Measurements from ENCODE around the gene ATF4.

Gene ATF4

DNA sequence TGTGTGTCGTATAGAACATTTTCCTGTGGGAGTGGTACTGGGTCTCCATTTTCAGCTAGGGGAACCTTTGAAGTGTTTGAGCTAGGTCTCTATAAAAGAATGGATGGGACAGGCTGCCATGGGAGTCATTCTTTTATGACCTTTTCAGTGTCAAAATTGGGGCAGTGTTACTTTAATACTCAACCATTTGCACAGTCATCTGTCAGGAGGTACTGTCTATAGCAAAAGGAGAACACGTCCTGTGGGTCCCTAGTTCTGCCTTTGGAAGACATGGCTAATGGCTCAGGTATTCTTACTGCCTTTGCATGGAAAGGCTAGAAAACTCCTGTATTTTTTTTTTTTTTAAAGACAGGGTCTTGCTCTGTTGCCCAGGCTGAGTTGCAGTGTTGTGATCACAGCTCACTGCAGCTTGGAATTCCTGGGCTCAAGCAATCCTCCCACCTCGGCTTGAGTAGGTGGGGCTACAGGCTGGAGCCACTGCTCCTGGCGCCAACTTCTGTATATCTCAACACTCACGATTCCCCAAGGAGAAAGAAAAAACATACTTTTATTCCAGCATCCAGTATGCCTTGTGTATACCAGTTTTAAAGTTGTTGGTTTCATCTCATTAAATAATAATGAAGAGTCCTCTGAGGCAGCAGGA is 2.1 kb upstream of the ATF4 start:
- no peak overlapping the region; the same call in 1 of the 2 replicates for H3K4me3 ChIP-seq (ENCODE audit: low read depth, low read length)
- ChIA-PET CTCF (interaction anchor here (0.9 to 5.4 kb wide), 9 partner anchors 9 to 749 kb away, joined by 3 to 84 read pairs (median 5); partner anchors contain the start of gene RPS19BP1), POLR2A (interaction anchor here (1.0 to 3.6 kb wide), 7 partner anchors 9 to 198 kb away, joined by 3 to 25 read pairs (median 4); partner anchors contain the start of genes MIEF1 and RPL3)
- H3K4me1 ChIP-seq (ENCODE audit: control insufficient read depth, insufficient read depth, low read length), result 0 out of 2 replicates have a peak, but pooled peaks cover 5% of the 10 kb centered on the region
- H3K27ac ChIP-seq (ENCODE audit: extremely low read depth, low read depth, low read length), result peak overlapping the region; percentile 95
- no peaks in the 10 kb centered on the region for H3K9me3 ChIP-seq (ENCODE audit: control insufficient read depth, insufficient read depth, low read depth, low read length)
- peaks cover 26 to 71% of the 10 kb centered on the region in 2 experiments for H3K36me3 ChIP-seq (ENCODE audit: control insufficient read depth in 2 of 2, insufficient read depth in 1 of 2, low read length in 2 of 2)
- TF ChIP-seq ZNF175 (tag by site-specific recombination; IDR thresholded peaks at IDR 0.05), result no peak
- TF ChIP-seq ZNF621 (tag by site-specific recombination; IDR thresholded peaks at IDR 0.05), result no peak
- TF ChIP-seq, protein P1, sequence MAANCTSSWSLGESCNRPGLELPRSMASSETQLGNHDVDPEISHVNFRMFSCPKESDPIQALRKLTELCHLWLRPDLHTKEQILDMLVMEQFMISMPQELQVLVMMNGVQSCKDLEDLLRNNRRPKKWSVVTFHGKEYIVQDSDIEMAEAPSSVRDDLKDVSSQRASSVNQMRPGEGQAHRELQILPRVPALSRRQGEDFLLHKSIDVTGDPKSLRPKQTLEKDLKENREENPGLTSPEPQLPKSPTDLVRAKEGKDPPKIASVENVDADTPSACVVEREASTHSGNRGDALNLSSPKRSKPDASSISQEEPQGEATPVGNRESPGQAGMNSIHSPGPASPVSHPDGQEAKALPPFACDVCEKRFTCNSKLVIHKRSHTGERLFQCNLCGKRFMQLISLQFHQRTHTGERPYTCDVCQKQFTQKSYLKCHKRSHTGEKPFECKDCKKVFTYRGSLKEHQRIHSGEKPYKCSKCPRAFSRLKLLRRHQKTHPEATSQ (tag by site-specific recombination; IDR thresholded peaks at IDR 0.05), result no peak
- no peak for TF ChIP-seq ZNF76 (tag by site-specific recombination; IDR thresholded peaks at IDR 0.05; ENCODE audit: borderline replicate concordance, low read depth)
- no peak for TF ChIP-seq ZNF311 (tag by site-specific recombination; IDR thresholded peaks at IDR 0.05; ENCODE audit: borderline replicate concordance)
- TF ChIP-seq ZBTB1 (tag by site-specific recombination; IDR thresholded peaks at IDR 0.05), result no peak
- no peak for TF ChIP-seq GLI2 (tag by site-specific recombination; IDR thresholded peaks at IDR 0.05; ENCODE audit: borderline replicate concordance, low read depth)
- TF ChIP-seq ZNF510 (tag by site-specific recombination; IDR thresholded peaks at IDR 0.05; ENCODE audit: insufficient replicate concordance), result no peak
- no peak for TF ChIP-seq ZNF423 (tag by site-specific recombination; IDR thresholded peaks at IDR 0.05)
- TF ChIP-seq ZNF354C (tag by site-specific recombination; IDR thresholded peaks at IDR 0.05; ENCODE audit: borderline replicate concordance, low read depth), result no peak
- no peak for TF ChIP-seq GLI4 (tag by site-specific recombination; IDR thresholded peaks at IDR 0.05)
- no peak for TF ChIP-seq ZNF529 (tag by site-specific recombination; IDR thresholded peaks at IDR 0.05; ENCODE audit: insufficient replicate concordance)
- TF ChIP-seq OVOL3 (tag by site-specific recombination; IDR thresholded peaks at IDR 0.05), result no peak
- TF ChIP-seq EGR2 (tag by site-specific recombination; IDR thresholded peaks at IDR 0.05; ENCODE audit: low read depth), result peak; percentile 33; the same call in 1 of the 2 replicates
- no peak for TF ChIP-seq ZNF830 (tag by site-specific recombination; IDR thresholded peaks at IDR 0.05; ENCODE audit: low read depth)
- TF ChIP-seq, protein P2, sequence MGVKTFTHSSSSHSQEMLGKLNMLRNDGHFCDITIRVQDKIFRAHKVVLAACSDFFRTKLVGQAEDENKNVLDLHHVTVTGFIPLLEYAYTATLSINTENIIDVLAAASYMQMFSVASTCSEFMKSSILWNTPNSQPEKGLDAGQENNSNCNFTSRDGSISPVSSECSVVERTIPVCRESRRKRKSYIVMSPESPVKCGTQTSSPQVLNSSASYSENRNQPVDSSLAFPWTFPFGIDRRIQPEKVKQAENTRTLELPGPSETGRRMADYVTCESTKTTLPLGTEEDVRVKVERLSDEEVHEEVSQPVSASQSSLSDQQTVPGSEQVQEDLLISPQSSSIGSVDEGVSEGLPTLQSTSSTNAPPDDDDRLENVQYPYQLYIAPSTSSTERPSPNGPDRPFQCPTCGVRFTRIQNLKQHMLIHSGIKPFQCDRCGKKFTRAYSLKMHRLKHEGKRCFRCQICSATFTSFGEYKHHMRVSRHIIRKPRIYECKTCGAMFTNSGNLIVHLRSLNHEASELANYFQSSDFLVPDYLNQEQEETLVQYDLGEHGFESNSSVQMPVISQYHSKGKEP (tag by site-specific recombination; IDR thresholded peaks at IDR 0.05), result peak; percentile 67
- no peak for TF ChIP-seq KLF9 (tag by site-specific recombination; IDR thresholded peaks at IDR 0.05; ENCODE audit: low read depth)
- TF ChIP-seq SALL2 (tag by site-specific recombination; IDR thresholded peaks at IDR 0.05; ENCODE audit: borderline replicate concordance), result no peak
- 0 out of 2 replicates have a peak, but pooled peaks have one; percentile 31 for TF ChIP-seq ZSCAN30 (tag by site-specific recombination; IDR thresholded peaks at IDR 0.05)
- TF ChIP-seq ZNF138 (tag by site-specific recombination; IDR thresholded peaks at IDR 0.05; ENCODE audit: borderline replicate concordance), result no peak
- peak; percentile 99 for TF ChIP-seq ZNF121 (tag by site-specific recombination; IDR thresholded peaks at IDR 0.05)
- TF ChIP-seq, protein P3, sequence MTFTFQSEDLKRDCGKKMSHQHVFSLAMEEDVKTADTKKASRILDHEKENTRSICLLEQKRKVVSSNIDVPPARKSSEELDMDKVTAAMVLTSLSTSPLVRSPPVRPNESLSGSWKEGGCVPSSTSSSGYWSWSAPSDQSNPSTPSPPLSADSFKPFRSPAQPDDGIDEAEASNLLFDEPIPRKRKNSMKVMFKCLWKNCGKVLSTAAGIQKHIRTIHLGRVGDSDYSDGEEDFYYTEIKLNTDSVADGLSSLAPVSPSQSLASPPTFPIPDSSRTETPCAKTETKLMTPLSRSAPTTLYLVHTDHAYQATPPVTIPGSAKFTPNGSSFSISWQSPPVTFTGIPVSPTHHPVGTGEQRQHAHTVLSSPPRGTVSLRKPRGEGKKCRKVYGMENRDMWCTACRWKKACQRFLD (tag by site-specific recombination; IDR thresholded peaks at IDR 0.05), result no peak
- TF ChIP-seq ZNF624 (tag by site-specific recombination; IDR thresholded peaks at IDR 0.05), result no peak
- peak; percentile 12; the same call in 1 of the 2 replicates for TF ChIP-seq SP3 (tag by site-specific recombination; IDR thresholded peaks at IDR 0.05)
- no peak for TF ChIP-seq ZNF610 (tag by site-specific recombination; IDR thresholded peaks at IDR 0.05; ENCODE audit: borderline replicate concordance)
- TF ChIP-seq ZNF2 (tag by site-specific recombination; IDR thresholded peaks at IDR 0.05), result no peak
- TF ChIP-seq, protein P4, sequence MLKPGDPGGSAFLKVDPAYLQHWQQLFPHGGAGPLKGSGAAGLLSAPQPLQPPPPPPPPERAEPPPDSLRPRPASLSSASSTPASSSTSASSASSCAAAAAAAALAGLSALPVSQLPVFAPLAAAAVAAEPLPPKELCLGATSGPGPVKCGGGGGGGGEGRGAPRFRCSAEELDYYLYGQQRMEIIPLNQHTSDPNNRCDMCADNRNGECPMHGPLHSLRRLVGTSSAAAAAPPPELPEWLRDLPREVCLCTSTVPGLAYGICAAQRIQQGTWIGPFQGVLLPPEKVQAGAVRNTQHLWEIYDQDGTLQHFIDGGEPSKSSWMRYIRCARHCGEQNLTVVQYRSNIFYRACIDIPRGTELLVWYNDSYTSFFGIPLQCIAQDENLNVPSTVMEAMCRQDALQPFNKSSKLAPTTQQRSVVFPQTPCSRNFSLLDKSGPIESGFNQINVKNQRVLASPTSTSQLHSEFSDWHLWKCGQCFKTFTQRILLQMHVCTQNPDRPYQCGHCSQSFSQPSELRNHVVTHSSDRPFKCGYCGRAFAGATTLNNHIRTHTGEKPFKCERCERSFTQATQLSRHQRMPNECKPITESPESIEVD (tag by site-specific recombination; IDR thresholded peaks at IDR 0.05), result no peak
- TF ChIP-seq HOXD13 (CRISPR knock-in tag; IDR thresholded peaks at IDR 0.05; ENCODE audit: borderline replicate concordance), result no peak
- no peak for TF ChIP-seq ZNF629 (tag by site-specific recombination; IDR thresholded peaks at IDR 0.05)
- TF ChIP-seq KLF1 (tag by site-specific recombination; IDR thresholded peaks at IDR 0.05), result no peak
- peak; percentile 89 for TF ChIP-seq ZBTB17 (tag by site-specific recombination; IDR thresholded peaks at IDR 0.05)
- TF ChIP-seq TRIM28 (IDR thresholded peaks at IDR 0.05; ENCODE audit: borderline replicate concordance, low read length), result no peak
